Endothelial cell (in vitro differentiated cells): Measurements from ENCODE around the gene PCDHA10. TPM values are rescaled to one million over a fixed set of nuclear protein-coding genes. Genes with fewer than 3 reads are reported as not detected.
"Not testable (repeated sequence)": the region's sequence is repeated elsewhere in the genome, so short reads cannot be mapped to it uniquely, and the experiment has no call there.

ENCODE experiments used
- DNase-seq: peaks from one replicate; pipeline ENCODE4 v3.0.0; 2021; ENCODE audit warnings: low spot score
- H3K27ac Mint-ChIP-seq: one replicate; pipeline ENCODE4 v1.8.0; 2021; ENCODE audit warnings: mixed read lengths, inconsistent platforms; ENCODE audit not compliant: unreplicated experiment
- H3K27me3 Mint-ChIP-seq: one replicate; pipeline ENCODE4 v1.8.0; 2021; ENCODE audit warnings: mild to moderate bottlenecking, moderate library complexity, mixed read lengths, inconsistent platforms; ENCODE audit not compliant: unreplicated experiment
- H3K36me3 Mint-ChIP-seq: one replicate; pipeline ENCODE4 v1.8.0; 2021; ENCODE audit warnings: mild to moderate bottlenecking, low read depth, mixed read lengths, inconsistent platforms; ENCODE audit not compliant: unreplicated experiment
- H3K4me1 Mint-ChIP-seq: one replicate; pipeline ENCODE4 v1.8.0; 2021; ENCODE audit warnings: mild to moderate bottlenecking, mixed read lengths, inconsistent platforms; ENCODE audit not compliant: unreplicated experiment
- H3K4me3 Mint-ChIP-seq: one replicate; pipeline ENCODE4 v1.8.0; 2021; ENCODE audit warnings: mild to moderate bottlenecking, mixed read lengths, inconsistent platforms; ENCODE audit not compliant: unreplicated experiment
- H3K9me3 Mint-ChIP-seq: one replicate; pipeline ENCODE4 v1.8.0; 2021; ENCODE audit warnings: mixed read lengths, inconsistent platforms; ENCODE audit not compliant: unreplicated experiment
- CTCF ChIP-seq: fragments of 200-600 bp; sonication (generic); IDR thresholded peaks from one replicate; pipeline ENCODE4 v1.5.0; 2021; ENCODE audit warnings: antibody characterized with exemption; ENCODE audit not compliant: unreplicated experiment
- total RNA-seq: library from RNA; stranded (reverse); fragmentation: NEBNext Ultra II Directional; extraction: Animal tissue kit (Norgen Biotek cat#: 25700); gene quantifications from one replicate; pipeline ENCODE4 v1.2.1, GENCODE V29; 2021; ENCODE audit not compliant: unreplicated experiment

Gene PCDHA10
- total RNA-seq, 1 donor from 2014 or later: 16.9 TPM

GRCh38 chr5:140821375-140822280 is 34.1 kb upstream of the PCDHA10 start, which contains the start of gene PCDHA5:
Gene PCDHA5 (plus strand): TSS chr5:140821613.
- no peak for DNase-seq
- Mint-ChIP-seq H3K36me3 (peaks cover 12% of the 10 kb centered on the region), H3K4me3 (no peak within 1 kb of the TSS), H3K9me3 (no peaks in the 10 kb centered on the region), H3K27ac (no peak within 1 kb of the TSS), H3K4me1 (no peaks in the 10 kb centered on the region), H3K27me3 (no peaks in the 10 kb centered on the region)
- no peak for TF ChIP-seq CTCF

DNA sequence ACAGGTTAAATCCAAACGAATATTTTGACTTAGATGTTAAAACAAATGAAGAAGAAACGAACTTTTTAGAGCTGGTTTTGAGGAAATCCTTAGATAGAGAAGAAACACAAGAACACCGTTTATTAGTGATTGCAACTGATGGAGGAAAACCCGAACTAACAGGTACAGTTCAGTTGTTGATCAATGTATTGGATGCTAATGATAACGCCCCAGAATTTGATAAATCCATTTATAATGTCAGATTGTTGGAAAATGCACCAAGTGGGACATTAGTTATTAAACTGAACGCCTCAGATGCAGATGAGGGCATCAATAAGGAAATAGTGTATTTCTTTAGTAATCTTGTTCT is 33.4 kb upstream of the PCDHA10 start:
- Mint-ChIP-seq H3K36me3 (peaks cover 12% of the 10 kb centered on the region), H3K9me3 (no peaks in the 10 kb centered on the region), H3K27ac (no peak overlapping the region), H3K27me3 (no peaks in the 10 kb centered on the region), H3K4me3 (no peak overlapping the region), H3K4me1 (peaks cover 3% of the 10 kb centered on the region)
- DNase-seq: no peak
- TF ChIP-seq CTCF: no peak

- not testable (repeated sequence) for H3K27ac Mint-ChIP-seq, H3K4me3 Mint-ChIP-seq, DNase-seq, H3K4me1 Mint-ChIP-seq, H3K9me3 Mint-ChIP-seq, H3K27me3 Mint-ChIP-seq
- peaks cover 12% of the 10 kb centered on the region for H3K36me3 Mint-ChIP-seq
Observed at GRCh38 chr5:140822969-140823368, 32.7 kb upstream of the PCDHA10 start.

GRCh38 chr5:140823475-140823874 is 32.2 kb upstream of the PCDHA10 start:
- Mint-ChIP-seq H3K4me1 (peaks cover 3% of the 10 kb centered on the region), H3K27ac (no peak overlapping the region), H3K27me3 (no peaks in the 10 kb centered on the region), H3K9me3 (no peaks in the 10 kb centered on the region), H3K4me3 (no peak overlapping the region), H3K36me3 (peaks cover 14% of the 10 kb centered on the region)
- no peak for TF ChIP-seq CTCF
- no peak for DNase-seq

DNA sequence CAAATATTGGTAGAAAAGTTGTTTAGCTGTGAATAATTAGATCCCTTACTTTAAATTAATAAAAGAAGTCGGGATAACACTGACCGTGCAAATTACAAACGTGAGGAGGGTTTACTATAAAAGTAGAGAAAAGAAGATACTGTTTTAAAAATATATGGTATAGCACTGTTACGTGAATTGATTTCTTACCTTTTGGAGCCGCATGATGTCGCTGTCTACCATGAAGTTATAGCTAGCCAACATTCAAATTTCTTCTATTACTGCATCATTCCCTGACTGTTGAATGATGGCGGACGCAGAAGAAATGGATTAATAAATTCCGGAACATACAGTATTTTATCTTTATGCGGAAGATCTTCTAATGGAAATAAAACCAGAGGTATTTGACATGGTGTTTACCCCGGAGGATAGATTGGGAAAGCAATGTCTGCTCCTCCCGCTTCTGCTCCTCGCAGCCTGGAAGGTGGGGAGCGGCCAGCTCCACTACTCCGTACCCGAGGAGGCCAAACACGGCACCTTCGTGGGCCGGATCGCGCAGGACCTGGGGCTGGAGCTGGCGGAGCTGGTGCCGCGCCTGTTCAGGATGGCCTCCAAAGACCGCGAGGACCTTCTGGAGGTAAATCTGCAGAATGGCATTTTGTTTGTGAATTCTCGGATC is 27.9 kb upstream of the PCDHA10 start, which contains the start of gene PCDHA6:
PCDHA6 (plus strand) TSS at position 257 of the 658 bp plus-strand sequence; CDS start at position 389, 132 bp downstream.
- H3K4me1 Mint-ChIP-seq: peaks cover 3% of the 10 kb centered on the region
- TF ChIP-seq CTCF: no peak
- H3K9me3 Mint-ChIP-seq: no peaks in the 10 kb centered on the region
- H3K27me3 Mint-ChIP-seq: no peaks in the 10 kb centered on the region
- H3K4me3 Mint-ChIP-seq: peak within 1 kb of the TSS; percentile 4
- peaks cover 9% of the 10 kb centered on the region for H3K36me3 Mint-ChIP-seq
- peak within 1 kb of the TSS; percentile 0 for H3K27ac Mint-ChIP-seq
- no peak for DNase-seq
